Transverse colon (tissue), 4 donors: ENCODE measurements around the gene PODXL. TPM values are rescaled to one million over a fixed set of nuclear protein-coding genes. Genes with fewer than 3 reads are reported as not detected.

Experiments used
- DNase-seq: peaks from one replicate; pipeline ENCODE4 v3.0.0-alpha.2; 2019
- H3K27ac ChIP-seq, 4 donors: fragments of 200-600 bp; sonication (generic); 2 replicates each; pipeline ENCODE4 v1.5.1; 2016 to 2018; ENCODE audit warnings: inconsistent platforms in 4 of 4
- H3K27me3 ChIP-seq: fragments of 200-600 bp; sonication (generic); 2 replicates; pipeline ENCODE4 v1.5.1; 2017; ENCODE audit warnings: inconsistent platforms
- H3K36me3 ChIP-seq, 4 donors: fragments of 200-600 bp; sonication (generic); 2 replicates each; pipeline ENCODE4 v1.5.1; 2017 to 2019; ENCODE audit warnings: inconsistent platforms in 4 of 4
- H3K4me1 ChIP-seq, 4 donors: fragments of 200-600 bp; sonication (generic); 2 replicates each; pipeline ENCODE4 v1.5.1; 2017 to 2020; ENCODE audit warnings: inconsistent platforms in 4 of 4
- H3K4me3 ChIP-seq, 4 donors: fragments of 200-600 bp; sonication (generic); 1 replicate in 1 of 4; 2 replicates in 3 of 4; pipeline versions ENCODE4 v1.5.1 to v1.6.1; 2017 to 2019; ENCODE audit warnings: inconsistent platforms in 4 of 4
- H3K9me3 ChIP-seq, 2 donors: fragments of 200-600 bp; sonication (generic); 2 replicates each; pipeline ENCODE4 v1.5.1; 2017 to 2019; ENCODE audit warnings: inconsistent platforms in 2 of 2
- CTCF ChIP-seq, 5 experiments: fragments of 200-600 bp in 3 of 5; fragments of 450-650 bp in 2 of 5; sonication (generic) in 3 of 5; IDR thresholded peaks; 1 replicate in 2 of 5; 2 replicates in 3 of 5; pipeline ENCODE4 v1.5.1; 2016 to 2017; ENCODE audit warnings: antibody characterized with exemption in 5 of 5, inconsistent platforms in 3 of 5, mild to moderate bottlenecking in 2 of 5, moderate library complexity in 1 of 5
- EP300 ChIP-seq: sonication (generic); formaldehyde crosslinking; IDR thresholded peaks from one replicate; pipeline ENCODE4 v1.6.1; 2017; ENCODE audit warnings: antibody characterized with exemption, low read depth
- POLR2A ChIP-seq: fragments of 450-650 bp; IDR thresholded peaks from one replicate; pipeline ENCODE4 v1.6.1; 2016; ENCODE audit warnings: antibody characterized with exemption, mild to moderate bottlenecking, moderate library complexity
- POLR2AphosphoS5 ChIP-seq, 3 donors: sonication (generic); formaldehyde crosslinking; IDR thresholded peaks; one replicate each; pipeline ENCODE4 v1.6.1; 2016; ENCODE audit warnings: antibody characterized with exemption in 3 of 3
- WGBS, 2 donors: methylation state at CpG; one replicate each; pipeline ENCODE4 v1.1.5; 2018; ENCODE audit warnings: low coverage in 1 of 2; 5-methylcytosine and 5-hydroxymethylcytosine counted together
- in situ Hi-C, 4 donors: fragments of 200-750 bp; cut with MboI; loops; one replicate each; pipeline versions ENCODE4 v1.15.0 to v1.15.1; 2017; ENCODE audit warnings: low sequenced_read_pairs in 3 of 4, low pct_ligation_motif_present in 1 of 4, low pct_unique_long_range_greater_than_20kb in 1 of 4
- intact Hi-C: fragments of 100-400 bp; cut with DNase I; formaldehyde crosslinking; loops from one replicate; pipeline ENCODE4 v1.15.1; 2023; ENCODE audit warnings: low total_unique reads
- total RNA-seq, 4 donors: library from RNA; depleted of rRNA; stranded (reverse); fragments of >200 nt; gene quantifications; one replicate each; pipeline ENCODE4 v1.1.0, GENCODE V29; 2016

Gene PODXL
- total RNA-seq, 4 donors from 2014 or later, result 11.7 to 25.8 (median 16.1) TPM

DNA sequence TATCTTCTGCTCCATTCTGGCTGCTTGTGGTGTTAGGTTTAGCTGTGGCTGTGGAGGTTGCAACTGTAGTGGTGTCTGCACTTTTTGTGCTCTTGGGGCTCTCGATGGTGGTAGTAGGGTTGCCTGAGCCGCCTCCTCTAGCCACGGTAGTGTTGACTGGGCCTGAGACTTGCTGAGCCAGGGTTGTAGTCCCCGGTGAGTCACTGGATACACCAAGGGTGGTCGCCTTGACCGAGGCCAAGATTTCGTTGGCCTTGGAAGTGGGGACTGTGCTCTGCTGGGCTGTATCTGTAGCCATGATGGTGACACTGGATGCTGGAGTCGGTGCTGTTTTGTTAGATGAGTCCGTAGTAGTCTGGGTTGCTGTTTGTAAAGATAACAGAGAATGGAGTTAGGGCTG, 45.4 kb downstream of the PODXL start:
- WGBS, 2 donors, result 81% methylated on average over 9 of the region's 9 CpGs; no CpG with 5 or more reads in 1 of the 2 donors
- Histone ChIP-seq H3K27ac (no peak overlapping the region), H3K27me3 (peaks cover 5% of the 10 kb centered on the region), H3K9me3 (no peaks in the 10 kb centered on the region), H3K4me3 (no peak overlapping the region), H3K36me3 (no peaks in the 10 kb centered on the region), H3K4me1 (peaks cover 0 to 14% (median 5%) of the 10 kb centered on the region in 4 donors)
- in situ Hi-C loops (loop anchor here in 3 of 4 donors (5.0 to 10.0 kb wide), 2 partner anchors 144 to 146 kb away; no protein-coding TSS in a partner anchor), intact Hi-C loops (no loop called here)
- no peak for TF ChIP-seq POLR2A
- TF ChIP-seq CTCF (IDR thresholded peaks at IDR 0.05), result no peak
- TF ChIP-seq EP300, result no peak
- TF ChIP-seq POLR2AphosphoS5 (IDR thresholded peaks at IDR 0.05), result no peak
- DNase-seq, result no peak

- Histone ChIP-seq H3K36me3 (no peaks in the 10 kb centered on the region), H3K9me3 (no peaks in the 10 kb centered on the region), H3K4me3 (no peak overlapping the region), H3K27ac (no peak overlapping the region), H3K4me1 (peaks cover 0 to 14% (median 5%) of the 10 kb centered on the region in 4 donors), H3K27me3 (peaks cover 5% of the 10 kb centered on the region)
- intact Hi-C loops (no loop called here), in situ Hi-C loops (loop anchor here (5.0 to 10.0 kb wide), 2 partner anchors 145 to 148 kb away; no protein-coding TSS in a partner anchor)
- DNase-seq, result no peak
- WGBS, 2 donors, result 100% methylated on average over 1 to 8 of the region's 8 CpGs
- TF ChIP-seq EP300, result no peak
- TF ChIP-seq CTCF (IDR thresholded peaks at IDR 0.05), result no peak
- TF ChIP-seq POLR2AphosphoS5 (IDR thresholded peaks at IDR 0.05), result no peak
- no peak for TF ChIP-seq POLR2A
Observed at GRCh38 chr7:131509781-131510180, 46.6 kb downstream of the PODXL start.

DNA sequence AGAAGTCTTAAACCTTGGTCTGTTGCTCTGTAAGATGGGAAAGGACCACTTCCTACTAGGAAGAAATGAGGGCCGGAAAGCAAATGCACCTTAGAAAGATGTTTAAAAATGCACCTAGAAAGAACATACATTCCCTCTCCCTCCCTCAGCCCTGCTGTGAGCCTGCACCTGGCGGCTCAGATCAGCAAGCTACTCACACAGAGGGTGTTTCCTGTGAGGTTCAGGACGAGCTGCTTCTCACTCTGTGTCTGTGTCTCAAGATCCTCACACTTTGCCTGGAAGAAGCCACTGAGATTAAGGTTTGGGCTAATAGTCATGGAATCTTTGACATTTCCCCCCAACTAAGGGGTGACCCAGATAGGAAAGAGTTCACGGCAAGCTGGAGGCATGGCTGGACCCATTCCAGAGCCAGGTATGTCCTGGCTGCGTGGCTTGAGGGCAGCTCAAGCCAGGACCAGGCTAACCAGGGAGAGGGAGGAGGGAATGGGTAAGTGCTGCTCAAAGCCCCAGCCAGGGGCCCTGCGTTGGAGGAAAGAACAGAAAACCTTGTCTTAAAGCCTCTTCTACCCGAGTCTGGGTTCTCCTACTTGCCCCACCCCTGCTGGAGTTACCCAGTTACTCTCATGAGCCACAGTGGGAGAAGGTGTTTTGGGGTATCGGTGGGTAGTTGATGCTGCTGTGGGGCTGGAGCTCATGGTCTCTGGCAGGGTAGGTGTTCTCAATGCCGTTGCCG, 47.5 kb downstream of the PODXL start:
- WGBS, 2 donors, result 74% methylated on average over 10 of the region's 10 CpGs; no CpG with 5 or more reads in 1 of the 2 donors
- in situ Hi-C loops, result loop anchor here in 1 of 4 donors (5.0 kb wide), 1 partner anchor 148 kb away; no protein-coding TSS in a partner anchor
- no peak for TF ChIP-seq POLR2AphosphoS5 (IDR thresholded peaks at IDR 0.05)
- TF ChIP-seq EP300, result no peak
- no peak for TF ChIP-seq POLR2A
- no peak for TF ChIP-seq CTCF (IDR thresholded peaks at IDR 0.05)
- no peak overlapping the region for H3K27ac ChIP-seq
- H3K4me3 ChIP-seq, result no peak overlapping the region
- H3K9me3 ChIP-seq, result no peaks in the 10 kb centered on the region
- intact Hi-C loops, result no loop called here
- peaks cover 5% of the 10 kb centered on the region for H3K27me3 ChIP-seq
- no peaks in the 10 kb centered on the region for H3K36me3 ChIP-seq
- DNase-seq, result no peak
- peaks cover 0 to 14% (median 5%) of the 10 kb centered on the region in 4 donors for H3K4me1 ChIP-seq

- no peak overlapping the region for H3K27ac ChIP-seq
- in situ Hi-C loops, result loop anchor here in 1 of 4 donors (5.0 kb wide), 1 partner anchor 150 kb away; no protein-coding TSS in a partner anchor
- no peak overlapping the region for H3K4me3 ChIP-seq
- H3K27me3 ChIP-seq, result peaks cover 5% of the 10 kb centered on the region
- DNase-seq, result peak; percentile 87
- 13 to 22% methylated on average over 4 to 14 of the region's 14 CpGs for WGBS, 2 donors
- TF ChIP-seq EP300 (no peak), CTCF (IDR thresholded peaks at IDR 0.05) (peak; percentile 89 to 93 (median 91))
- peaks cover 3 to 18% (median 7%) of the 10 kb centered on the region in 4 donors for H3K4me1 ChIP-seq
- H3K36me3 ChIP-seq, result no peaks in the 10 kb centered on the region
- no peaks in the 10 kb centered on the region for H3K9me3 ChIP-seq
- intact Hi-C loops, result loop anchor here (2.0 kb wide), 1 partner anchor 147 kb away; no protein-coding TSS in a partner anchor
Observed at GRCh38 chr7:131507592-131508331, 48.7 kb downstream of the PODXL start.
